Uterus (tissue), 4 donors: Measurements from ENCODE around the gene PCBD1. TPM values are rescaled to one million over a fixed set of nuclear protein-coding genes. Genes with fewer than 3 reads are reported as not detected.

Experiments
- DNase-seq, 2 donors: peaks; one replicate each; pipeline ENCODE4 v3.0.0-alpha.2; 2019 to 2020
- H3K27ac ChIP-seq, 2 donors: fragments of 200-600 bp; sonication (generic); 1 replicate in 1 of 2; 2 replicates in 1 of 2; pipeline ENCODE4 v1.5.1; 2016 to 2018
- H3K27me3 ChIP-seq, 2 donors: fragments of 200-600 bp; sonication (generic); one replicate each; pipeline ENCODE4 v1.5.1; 2018 to 2019; ENCODE audit warnings: control low read depth in 1 of 2
- H3K36me3 ChIP-seq, 2 donors: fragments of 200-600 bp; sonication (generic); one replicate each; pipeline ENCODE4 v1.5.1; 2019; ENCODE audit warnings: control low read depth in 1 of 2
- H3K4me1 ChIP-seq, 2 donors: fragments of 200-600 bp; sonication (generic); one replicate each; pipeline ENCODE4 v1.5.1; 2018 to 2019; ENCODE audit warnings: control low read depth in 1 of 2
- H3K4me3 ChIP-seq, 2 donors: fragments of 200-600 bp; sonication (generic); 1 replicate in 1 of 2; 2 replicates in 1 of 2; pipeline ENCODE4 v1.5.1; 2018 to 2019; ENCODE audit warnings: mild to moderate bottlenecking in 1 of 2
- H3K9me3 ChIP-seq, 2 donors: fragments of 200-600 bp; sonication (generic); one replicate each; pipeline ENCODE4 v1.5.1; 2019; ENCODE audit warnings: control low read depth in 1 of 2
- POLR2A ChIP-seq, 2 donors: fragments of 450-650 bp; IDR thresholded peaks; one replicate each; pipeline ENCODE4 v1.6.1; 2016; ENCODE audit warnings: antibody characterized with exemption in 2 of 2, mild to moderate bottlenecking in 1 of 2, moderate library complexity in 1 of 2
- intact Hi-C: fragments of 100-400 bp; cut with DNase I; formaldehyde crosslinking; loops from one replicate; pipeline ENCODE4 v1.15.1; 2023; ENCODE audit warnings: low total_unique reads
- total RNA-seq, 4 donors: library from RNA; depleted of rRNA in 3 of 4; stranded (reverse); fragments of >200 nt in 3 of 4; gene quantifications; one replicate each; pipeline versions ENCODE4 v1.1.0 to v1.2.4, GENCODE V29; 2014 to 2023
- TF ChIP-seq, protein P1 (sequence below), 4 experiments: fragments of 200-600 bp in 2 of 4; fragments of 450-650 bp in 2 of 4; sonication (generic) in 2 of 4; IDR thresholded peaks; one replicate each; pipeline ENCODE4 v1.5.1; 2016 to 2019; ENCODE audit warnings: antibody characterized with exemption in 4 of 4, mild to moderate bottlenecking in 2 of 4, moderate library complexity in 1 of 4
- donor health status: DM: yes; HTN: yes; CAD: no.

Gene PCBD1
- total RNA-seq, 4 donors from 2014 or later, result 18.4 to 52.8 (median 27.9) TPM

DNA sequence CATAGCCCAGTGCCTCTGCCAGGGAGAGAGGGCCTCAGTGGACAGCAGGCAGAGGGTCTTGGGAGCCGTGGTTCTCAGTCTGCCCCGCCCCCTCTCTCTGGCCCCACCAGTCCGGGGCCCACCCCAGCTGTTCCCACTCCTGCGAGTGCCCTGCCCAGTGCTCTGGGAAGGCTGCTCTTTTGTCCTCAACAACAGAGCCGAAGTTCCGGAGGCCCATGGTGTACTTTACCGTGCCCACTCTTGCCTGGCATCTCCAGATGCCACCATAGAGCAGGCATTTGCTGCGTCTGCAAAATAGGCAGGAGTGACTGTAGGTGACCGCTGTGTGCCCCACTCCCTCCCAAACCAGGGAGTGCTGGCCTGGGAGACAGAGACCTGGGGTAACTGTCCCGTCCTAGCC, 29.3 kb upstream of the PCBD1 start:
- no peak for TF ChIP-seq POLR2A (IDR thresholded peaks at IDR 0.05)
- TF ChIP-seq, protein P1, sequence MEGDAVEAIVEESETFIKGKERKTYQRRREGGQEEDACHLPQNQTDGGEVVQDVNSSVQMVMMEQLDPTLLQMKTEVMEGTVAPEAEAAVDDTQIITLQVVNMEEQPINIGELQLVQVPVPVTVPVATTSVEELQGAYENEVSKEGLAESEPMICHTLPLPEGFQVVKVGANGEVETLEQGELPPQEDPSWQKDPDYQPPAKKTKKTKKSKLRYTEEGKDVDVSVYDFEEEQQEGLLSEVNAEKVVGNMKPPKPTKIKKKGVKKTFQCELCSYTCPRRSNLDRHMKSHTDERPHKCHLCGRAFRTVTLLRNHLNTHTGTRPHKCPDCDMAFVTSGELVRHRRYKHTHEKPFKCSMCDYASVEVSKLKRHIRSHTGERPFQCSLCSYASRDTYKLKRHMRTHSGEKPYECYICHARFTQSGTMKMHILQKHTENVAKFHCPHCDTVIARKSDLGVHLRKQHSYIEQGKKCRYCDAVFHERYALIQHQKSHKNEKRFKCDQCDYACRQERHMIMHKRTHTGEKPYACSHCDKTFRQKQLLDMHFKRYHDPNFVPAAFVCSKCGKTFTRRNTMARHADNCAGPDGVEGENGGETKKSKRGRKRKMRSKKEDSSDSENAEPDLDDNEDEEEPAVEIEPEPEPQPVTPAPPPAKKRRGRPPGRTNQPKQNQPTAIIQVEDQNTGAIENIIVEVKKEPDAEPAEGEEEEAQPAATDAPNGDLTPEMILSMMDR (IDR thresholded peaks at IDR 0.05), result no peak
- Histone ChIP-seq H3K36me3 (no peaks in the 10 kb centered on the region), H3K9me3 (no peaks in the 10 kb centered on the region), H3K27ac (no peak overlapping the region), H3K4me3 (no peak overlapping the region), H3K4me1 (no peaks in the 10 kb centered on the region), H3K27me3 (no peaks in the 10 kb centered on the region)
- intact Hi-C loops, result no loop called here
- DNase-seq, result no peak

DNA sequence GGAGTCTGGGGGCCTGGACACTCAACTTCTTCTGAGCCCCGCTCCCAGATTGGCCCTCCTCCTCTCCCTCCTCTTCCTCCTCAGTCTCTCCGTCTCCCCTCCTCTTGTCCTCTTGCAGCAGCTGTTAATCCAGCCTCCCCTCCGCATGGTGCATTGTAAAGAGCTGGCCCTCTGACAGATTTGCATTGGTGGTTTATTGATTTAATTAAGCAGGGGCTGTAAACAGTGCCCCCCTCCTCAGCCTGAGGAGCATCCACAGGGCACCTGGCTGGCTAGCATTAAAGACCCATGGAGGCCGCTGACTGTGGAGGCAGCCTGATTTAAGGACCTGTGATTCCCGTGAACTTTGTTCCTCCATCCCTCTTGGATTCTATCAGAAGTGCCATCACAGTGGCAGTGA, 28.9 kb upstream of the PCBD1 start:
- H3K4me3 ChIP-seq, result no peak overlapping the region
- H3K9me3 ChIP-seq, result no peaks in the 10 kb centered on the region
- DNase-seq, result no peak
- intact Hi-C loops, result no loop called here
- no peaks in the 10 kb centered on the region for H3K4me1 ChIP-seq
- TF ChIP-seq, protein P1 (IDR thresholded peaks at IDR 0.05), result no peak
- TF ChIP-seq POLR2A (IDR thresholded peaks at IDR 0.05), result no peak
- no peaks in the 10 kb centered on the region for H3K27me3 ChIP-seq
- no peaks in the 10 kb centered on the region for H3K36me3 ChIP-seq
- H3K27ac ChIP-seq, result no peak overlapping the region

DNA sequence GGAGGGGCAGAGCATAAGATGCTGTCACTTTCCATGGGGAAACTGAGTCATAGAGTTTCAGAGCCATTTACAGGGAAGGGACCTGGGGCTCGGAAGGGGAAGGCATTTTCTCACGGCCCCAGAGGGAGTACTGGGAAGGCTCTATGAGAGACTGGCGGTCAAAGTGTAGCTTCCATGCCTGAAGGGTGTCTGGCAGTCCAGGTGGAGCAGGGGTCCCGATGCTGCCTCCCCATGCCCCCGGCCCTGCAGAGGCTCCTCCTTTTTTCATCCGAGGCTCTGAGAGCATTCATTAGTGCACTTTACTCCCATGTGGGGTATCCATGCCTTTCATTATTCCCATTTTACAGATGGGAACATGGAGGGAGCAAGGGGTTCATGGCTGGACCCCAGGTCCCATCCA, 27.9 kb upstream of the PCBD1 start:
- DNase-seq, result no peak
- no peaks in the 10 kb centered on the region for H3K9me3 ChIP-seq
- no peak overlapping the region for H3K4me3 ChIP-seq
- no peak overlapping the region for H3K27ac ChIP-seq
- TF ChIP-seq, protein P1 (IDR thresholded peaks at IDR 0.05), result no peak
- no peak for TF ChIP-seq POLR2A (IDR thresholded peaks at IDR 0.05)
- intact Hi-C loops, result no loop called here
- H3K36me3 ChIP-seq, result no peaks in the 10 kb centered on the region
- no peaks in the 10 kb centered on the region for H3K4me1 ChIP-seq
- H3K27me3 ChIP-seq, result no peaks in the 10 kb centered on the region

DNA sequence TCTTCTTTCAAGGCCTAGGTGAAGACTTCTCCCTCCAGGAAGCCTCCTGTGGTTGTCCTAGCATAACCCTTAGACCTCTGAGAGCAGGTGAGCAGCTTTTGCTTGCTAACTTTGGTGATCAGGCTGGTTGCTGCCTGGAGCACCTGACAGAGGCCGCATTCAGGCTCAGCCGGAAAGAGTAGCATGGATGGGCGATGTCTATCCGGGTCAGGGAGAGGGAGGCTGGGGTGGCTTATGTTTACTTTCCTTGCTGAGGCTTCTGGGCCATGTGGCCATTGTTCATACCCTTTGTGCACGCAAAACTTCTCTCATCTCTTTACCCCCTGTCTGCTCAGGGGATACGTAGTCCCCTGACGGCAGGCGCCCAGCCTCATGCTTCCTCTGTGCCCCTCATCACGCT, 27.4 kb upstream of the PCBD1 start:
- Histone ChIP-seq H3K27ac (no peak overlapping the region), H3K4me3 (no peak overlapping the region), H3K4me1 (no peaks in the 10 kb centered on the region), H3K27me3 (no peaks in the 10 kb centered on the region), H3K9me3 (no peaks in the 10 kb centered on the region), H3K36me3 (no peaks in the 10 kb centered on the region)
- intact Hi-C loops, result no loop called here
- DNase-seq, result no peak
- TF ChIP-seq POLR2A (IDR thresholded peaks at IDR 0.05), result no peak
- TF ChIP-seq, protein P1 (IDR thresholded peaks at IDR 0.05), result no peak

DNA sequence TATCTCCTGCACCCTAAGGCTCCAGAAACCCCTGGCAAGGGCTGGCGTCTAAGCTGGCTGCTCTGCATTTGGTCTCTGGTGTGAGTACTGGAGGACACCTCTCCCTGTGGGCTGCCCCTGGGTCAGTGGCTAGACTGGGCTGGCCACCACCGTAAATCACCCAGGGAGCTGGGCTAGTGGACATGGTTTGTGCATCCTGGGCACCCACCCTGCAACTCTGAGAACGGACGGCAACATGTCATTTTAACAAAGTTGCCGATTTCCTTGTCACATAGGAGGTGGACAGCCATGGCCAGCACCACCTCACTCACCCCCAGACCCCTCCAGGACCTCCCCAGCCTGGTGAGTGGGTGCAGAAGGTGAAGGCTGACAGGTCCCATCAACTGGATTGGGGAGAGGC, 26.8 kb upstream of the PCBD1 start:
- intact Hi-C loops, result no loop called here
- no peak for TF ChIP-seq POLR2A (IDR thresholded peaks at IDR 0.05)
- no peak overlapping the region for H3K4me3 ChIP-seq
- no peak for DNase-seq
- no peaks in the 10 kb centered on the region for H3K36me3 ChIP-seq
- H3K4me1 ChIP-seq, result no peaks in the 10 kb centered on the region
- H3K27me3 ChIP-seq, result no peaks in the 10 kb centered on the region
- H3K9me3 ChIP-seq, result no peaks in the 10 kb centered on the region
- no peak overlapping the region for H3K27ac ChIP-seq

DNA sequence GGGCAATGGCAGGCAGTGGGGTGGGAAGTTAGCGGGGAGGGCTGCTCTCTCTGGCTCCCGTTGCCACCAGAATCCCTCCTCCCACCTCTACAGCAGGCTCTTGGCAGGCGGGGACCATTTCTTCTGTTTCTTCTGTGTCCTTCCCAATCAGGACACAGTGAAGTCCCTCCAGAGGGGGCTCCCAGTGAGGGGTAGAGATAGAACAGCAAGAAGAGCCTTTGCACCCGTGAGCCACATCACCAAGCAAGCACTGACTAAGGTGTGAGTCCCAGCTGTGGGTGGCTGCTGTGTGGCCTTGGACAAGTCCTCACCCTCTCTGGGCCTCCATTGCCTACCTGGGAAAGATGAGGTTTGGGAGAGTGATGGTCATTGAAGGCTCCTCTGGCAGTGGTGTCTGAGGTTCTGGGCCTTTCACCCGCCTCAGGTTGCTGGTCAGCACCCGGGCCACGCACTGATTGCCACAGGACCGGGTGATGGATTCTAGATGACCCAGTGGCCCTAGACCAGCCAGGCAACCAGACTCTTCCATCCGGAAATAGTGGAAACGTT, 26.0 kb upstream of the PCBD1 start:
- intact Hi-C loops, result loop anchor here (5.0 kb wide), 1 partner anchor 363 kb away; no protein-coding TSS in a partner anchor
- DNase-seq, result no peak
- Histone ChIP-seq H3K27ac (no peak overlapping the region), H3K9me3 (no peaks in the 10 kb centered on the region), H3K36me3 (no peaks in the 10 kb centered on the region), H3K27me3 (no peaks in the 10 kb centered on the region), H3K4me1 (no peaks in the 10 kb centered on the region), H3K4me3 (no peak overlapping the region)
- TF ChIP-seq, protein P1 (IDR thresholded peaks at IDR 0.05), result no peak
- no peak for TF ChIP-seq POLR2A (IDR thresholded peaks at IDR 0.05)
